Gastroesophageal sphincter (tissue), 3 donors: Measurements from ENCODE around the gene MEX3C.

Source experiments
- EP300 ChIP-seq: sonication (generic); formaldehyde crosslinking; IDR thresholded peaks from one replicate; pipeline ENCODE4 v1.6.1; 2017; ENCODE audit warnings: antibody characterized with exemption, mild to moderate bottlenecking
- POLR2A ChIP-seq, 2 donors: fragments of 450-650 bp; IDR thresholded peaks; one replicate each; pipeline ENCODE4 v1.6.1; 2017; ENCODE audit warnings: antibody characterized with exemption in 2 of 2, mild to moderate bottlenecking in 2 of 2, moderate library complexity in 1 of 2
- POLR2AphosphoS5 ChIP-seq: sonication (generic); formaldehyde crosslinking; IDR thresholded peaks from one replicate; pipeline ENCODE4 v1.6.1; 2017; ENCODE audit warnings: antibody characterized with exemption
- TF ChIP-seq, protein P1 (sequence below), 4 experiments: fragments of 200-600 bp in 2 of 4; fragments of 450-650 bp in 2 of 4; sonication (generic) in 1 of 4; IDR thresholded peaks; one replicate each; pipeline ENCODE4 v1.5.1; 2017 to 2019; ENCODE audit warnings: antibody characterized with exemption in 4 of 4, mild to moderate bottlenecking in 2 of 4, moderate library complexity in 2 of 4

DNA sequence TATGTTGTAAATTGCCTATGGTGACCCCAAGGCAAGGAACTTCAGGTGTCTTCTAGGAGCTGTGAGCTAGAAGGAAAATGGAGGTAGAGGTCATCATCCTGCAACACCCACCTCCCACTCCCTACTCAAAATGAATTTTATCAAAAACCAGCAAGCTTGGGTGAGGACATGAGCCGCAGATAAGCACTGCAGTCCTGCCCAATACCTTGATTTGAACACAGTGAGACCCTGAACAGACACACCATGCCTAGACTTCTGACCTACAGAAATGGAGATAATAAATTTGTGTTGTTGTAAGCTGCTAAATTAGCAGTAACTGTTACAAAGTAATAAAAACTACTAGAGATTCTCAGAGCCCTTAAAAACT, 13.4 kb downstream of the MEX3C start:
- TF ChIP-seq POLR2AphosphoS5 = no peak
- TF ChIP-seq, protein P1, sequence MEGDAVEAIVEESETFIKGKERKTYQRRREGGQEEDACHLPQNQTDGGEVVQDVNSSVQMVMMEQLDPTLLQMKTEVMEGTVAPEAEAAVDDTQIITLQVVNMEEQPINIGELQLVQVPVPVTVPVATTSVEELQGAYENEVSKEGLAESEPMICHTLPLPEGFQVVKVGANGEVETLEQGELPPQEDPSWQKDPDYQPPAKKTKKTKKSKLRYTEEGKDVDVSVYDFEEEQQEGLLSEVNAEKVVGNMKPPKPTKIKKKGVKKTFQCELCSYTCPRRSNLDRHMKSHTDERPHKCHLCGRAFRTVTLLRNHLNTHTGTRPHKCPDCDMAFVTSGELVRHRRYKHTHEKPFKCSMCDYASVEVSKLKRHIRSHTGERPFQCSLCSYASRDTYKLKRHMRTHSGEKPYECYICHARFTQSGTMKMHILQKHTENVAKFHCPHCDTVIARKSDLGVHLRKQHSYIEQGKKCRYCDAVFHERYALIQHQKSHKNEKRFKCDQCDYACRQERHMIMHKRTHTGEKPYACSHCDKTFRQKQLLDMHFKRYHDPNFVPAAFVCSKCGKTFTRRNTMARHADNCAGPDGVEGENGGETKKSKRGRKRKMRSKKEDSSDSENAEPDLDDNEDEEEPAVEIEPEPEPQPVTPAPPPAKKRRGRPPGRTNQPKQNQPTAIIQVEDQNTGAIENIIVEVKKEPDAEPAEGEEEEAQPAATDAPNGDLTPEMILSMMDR (IDR thresholded peaks at IDR 0.05) = no peak
- no peak for TF ChIP-seq POLR2A (IDR thresholded peaks at IDR 0.05)
- no peak for TF ChIP-seq EP300
